Small intestine (tissue), 7 donors: ENCODE data around the gene NRAS. TPM values are rescaled to one million over a fixed set of nuclear protein-coding genes. Genes with fewer than 3 reads are reported as not detected.

Experiments used
- DNase-seq, 2 donors: peaks; one replicate each; pipeline versions ENCODE4 v3.0.0 to v3.0.0-alpha.2; 2013
- FAIRE-seq: peaks from 2 replicates; lab custom pipeline; 2012; peaks lifted over from hg19 to GRCh38; lab: Jason Lieb, UNC
- H3K27ac ChIP-seq, 3 donors: one replicate each; pipeline ENCODE4 v1.5.1; 2013; ENCODE audit warnings: low read length in 2 of 3, mild to moderate bottlenecking in 2 of 3, control low read depth in 1 of 3, inconsistent platforms in 1 of 3, low read depth in 1 of 3, moderate library complexity in 1 of 3
- H3K27me3 ChIP-seq, 3 donors: one replicate each; pipeline ENCODE4 v1.6.1; 2013; ENCODE audit warnings: low read length in 3 of 3, inconsistent platforms in 1 of 3; ENCODE audit not compliant: control insufficient read depth in 3 of 3, insufficient read depth in 3 of 3
- H3K36me3 ChIP-seq, 3 donors: one replicate each; pipeline ENCODE4 v1.6.1; 2013; ENCODE audit warnings: low read length in 3 of 3, inconsistent platforms in 1 of 3, low read depth in 1 of 3, mild to moderate bottlenecking in 1 of 3, moderate library complexity in 1 of 3; ENCODE audit not compliant: control insufficient read depth in 3 of 3, insufficient read depth in 2 of 3
- H3K4me1 ChIP-seq, 3 donors: one replicate each; pipeline ENCODE4 v1.6.1; 2013; ENCODE audit warnings: low read length in 2 of 3, inconsistent platforms in 1 of 3, low read depth in 1 of 3, mild to moderate bottlenecking in 1 of 3, moderate library complexity in 1 of 3; ENCODE audit not compliant: control insufficient read depth in 3 of 3, insufficient read depth in 2 of 3
- H3K4me3 ChIP-seq, 3 donors: one replicate each; pipeline ENCODE4 v1.5.1; 2013; ENCODE audit warnings: low read length in 3 of 3, control low read depth in 1 of 3, inconsistent platforms in 1 of 3, low read depth in 1 of 3, mild to moderate bottlenecking in 1 of 3, moderate library complexity in 1 of 3
- H3K9me3 ChIP-seq, 2 donors: one replicate each; pipeline ENCODE4 v1.6.1; 2013; ENCODE audit warnings: low read depth in 1 of 2, low read length in 1 of 2; ENCODE audit not compliant: control insufficient read depth in 2 of 2, insufficient read depth in 1 of 2
- WGBS, 3 donors: extraction: QIAGEN DNeasy Blood & Tissue Kit; methylation state at CpG; one replicate each; pipeline ENCODE4 v1.1.7; 2013; 5-methylcytosine and 5-hydroxymethylcytosine counted together
- polyA plus RNA-seq, 4 donors: library from polyadenylated mRNA; stranded (reverse) in 3 of 4; unstranded in 1 of 4; fragments of 200-250 nt in 3 of 4; fragments of 120-200 nt in 1 of 4; gene quantifications; one replicate each; pipeline versions ENCODE4 v1.2.1 to v1.2.3, GENCODE V29; 2013
- donor health status: healthy with polysubstance abuse.
- donor health status: control.
- donor health status: control.
- donor health status: Bipolar disorder and iron deficiency.
- donor health status: healthy.

Gene NRAS
- polyA plus RNA-seq, 4 donors: 19.7 to 62.5 (median 21.3) TPM

GRCh38 chr1:114668784-114669561 is 47.6 kb downstream of the NRAS start:
- Histone ChIP-seq H3K4me1 (peaks cover 0 to 5% (median 3%) of the 10 kb centered on the region in 3 donors), H3K9me3 (no peaks in the 10 kb centered on the region), H3K27ac (peak overlapping the region in 2 of 3 donors; percentile 27 to 46), H3K36me3 (no peaks in the 10 kb centered on the region), H3K4me3 (peak overlapping the region in 2 of 3 donors; percentile 66 to 76), H3K27me3 (peaks cover 0 to 8% (median 0%) of the 10 kb centered on the region in 3 donors)
- DNase-seq (peak in 1 of 2 donors; percentile 2), FAIRE-seq (no peak)
- WGBS, 3 donors: 41 to 50% (median 47%) methylated on average over 13 of the region's 13 CpGs

GRCh38 chr1:114668373-114668772 is 48.2 kb downstream of the NRAS start:
- peaks cover 0 to 8% (median 0%) of the 10 kb centered on the region in 3 donors for H3K27me3 ChIP-seq
- H3K27ac ChIP-seq: no peak overlapping the region
- DNase-seq: no peak
- no peaks in the 10 kb centered on the region for H3K36me3 ChIP-seq
- FAIRE-seq: no peak
- 73 to 85% (median 78%) methylated on average over 4 of the region's 4 CpGs for WGBS, 3 donors
- peaks cover 0 to 5% (median 3%) of the 10 kb centered on the region in 3 donors for H3K4me1 ChIP-seq
- no peak overlapping the region for H3K4me3 ChIP-seq
- H3K9me3 ChIP-seq: no peaks in the 10 kb centered on the region

GRCh38 chr1:114666954-114667353 is 49.6 kb downstream of the NRAS start:
- FAIRE-seq: no peak
- WGBS, 3 donors: 83 to 87% (median 83%) methylated on average over 3 of the region's 3 CpGs

GRCh38 chr1:114660238-114660637 is 56.3 kb downstream of the NRAS start:
- Histone ChIP-seq H3K4me1 (no peaks in the 10 kb centered on the region), H3K9me3 (no peaks in the 10 kb centered on the region), H3K4me3 (no peak overlapping the region), H3K27ac (no peak overlapping the region), H3K27me3 (peaks cover 0 to 4% (median 0%) of the 10 kb centered on the region in 3 donors), H3K36me3 (no peaks in the 10 kb centered on the region)
- FAIRE-seq (no peak), DNase-seq (no peak)
- WGBS, 3 donors: 33 to 44% (median 38%) methylated on average over 2 of the region's 2 CpGs

More at GRCh38 chr1:114666954-114667353, 49.6 kb downstream of the NRAS start:
- Histone ChIP-seq H3K27me3 (peaks cover 0 to 8% (median 0%) of the 10 kb centered on the region in 3 donors), H3K27ac (no peak overlapping the region), H3K9me3 (no peaks in the 10 kb centered on the region), H3K4me1 (peaks cover 0 to 5% (median 3%) of the 10 kb centered on the region in 3 donors), H3K4me3 (no peak overlapping the region), H3K36me3 (no peaks in the 10 kb centered on the region)
- no peak for DNase-seq

Other genes starting within 250 kb of the NRAS start
- 10 to 100 TPM in 2 of 4 donors, 1 to 10 TPM in 2; 6.9 to 27.5 (median 11.0) TPM for gene TRIM33, start 205.6 kb downstream of the NRAS start, polyA plus RNA-seq
- 10 to 100 TPM; 36.5 to 41.0 (median 38.6) TPM for gene BCAS2, start 135.2 kb downstream of the NRAS start, polyA plus RNA-seq
- under 1 TPM in 3 of 4 donors, not detected in 1; 0.27 to 0.61 (median 0.54) TPM for gene DENND2C, start 46.7 kb downstream of the NRAS start, polyA plus RNA-seq
- gene AMPD1, start 21.2 kb downstream of the NRAS start, polyA plus RNA-seq: 1 to 10 TPM in 1 of 4 donors, under 1 TPM in 2, not detected in 1; 0.19 to 8.4 (median 0.24) TPM
- gene CSDE1, start 41.2 kb upstream of the NRAS start, polyA plus RNA-seq: 100 to 1,000 TPM; 167 to 343 (median 183) TPM
- 10 to 100 TPM in 3 of 4 donors, 1 to 10 TPM in 1; 7.6 to 34.4 (median 16.2) TPM for gene SIKE1, start 63.9 kb upstream of the NRAS start, polyA plus RNA-seq
- gene SYCP1, start 138.1 kb upstream of the NRAS start, polyA plus RNA-seq: under 1 TPM in 1 of 4 donors, not detected in 3; 0.06 TPM